Lower lobe of right lung (tissue), 2 donors: ENCODE results near the gene PTPN14. TPM values are rescaled to one million over a fixed set of nuclear protein-coding genes. Genes with fewer than 3 reads are reported as not detected.

Experiments
- ATAC-seq, 2 donors: fragments of 200-7000 bp; cut with Tn5 transposase; one replicate each; pipeline ENCODE4 v1.9.1; 2020 to 2022; ENCODE audit warnings: mild to moderate bottlenecking in 2 of 2, moderate library complexity in 2 of 2
- DNase-seq: peaks from one replicate; pipeline ENCODE4 v3.0.0-alpha.2; 2020
- H3K27ac ChIP-seq: fragments of 200-600 bp; one replicate; pipeline ENCODE4 v1.8.0; 2022
- H3K27me3 ChIP-seq: fragments of 200-600 bp; one replicate; pipeline ENCODE4 v1.8.0; 2022; ENCODE audit warnings: low read depth
- H3K36me3 ChIP-seq: fragments of 200-600 bp; one replicate; pipeline ENCODE4 v1.8.0; 2022; ENCODE audit warnings: mild to moderate bottlenecking
- H3K4me1 ChIP-seq: fragments of 200-600 bp; one replicate; pipeline ENCODE4 v1.8.0; 2022
- H3K4me3 ChIP-seq: fragments of 200-600 bp; one replicate; pipeline ENCODE4 v1.8.0; 2022; ENCODE audit warnings: mild to moderate bottlenecking
- H3K9me3 ChIP-seq: fragments of 200-600 bp; one replicate; pipeline ENCODE4 v1.8.0; 2022
- intact Hi-C: fragments of 100-400 bp; cut with DNase I; formaldehyde crosslinking; loops from one replicate; pipeline ENCODE4 v1.11.0; 2022
- total RNA-seq: library from RNA; stranded (reverse); fragmentation: NEBNext Ultra II Directional; extraction: Animal tissue kit (Norgen Biotek cat#: 25700); gene quantifications from one replicate; pipeline ENCODE4 v1.2.1, GENCODE V29; 2021
- TF ChIP-seq, protein P1 (sequence below): fragments of 200-600 bp; IDR thresholded peaks from one replicate; pipeline ENCODE4 v1.8.0; 2022; ENCODE audit warnings: antibody characterized with exemption, mild to moderate bottlenecking
- donor health status: DM: no; HTN: yes; CAD: no; lungs with severe emphysema.

Gene PTPN14
- total RNA-seq, 1 donor from 2014 or later, result 34.1 TPM

DNA sequence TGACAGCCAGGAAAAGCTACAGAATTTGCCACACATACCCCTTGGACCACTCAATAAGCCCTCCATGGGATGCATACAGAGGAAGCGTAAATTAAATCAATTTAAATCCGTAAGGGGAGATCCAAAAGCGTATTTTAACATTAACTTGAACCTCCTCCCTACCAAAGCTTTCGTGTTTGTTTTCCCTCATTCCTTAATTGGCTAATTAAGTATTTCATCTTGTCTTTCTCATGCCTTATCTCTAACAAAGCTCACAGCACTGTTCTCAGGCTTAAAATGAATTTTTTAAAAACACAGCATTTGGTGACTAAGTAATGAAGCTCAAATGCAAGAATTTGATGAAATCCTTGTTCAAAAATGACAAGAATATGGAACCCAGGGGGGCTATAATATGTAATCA is 3.1 kb downstream of the PTPN14 start:
- DNase-seq (no peak), ATAC-seq (no peak)
- intact Hi-C loops, result no loop called here
- Histone ChIP-seq H3K4me1 (peaks cover 40% of the 10 kb centered on the region), H3K36me3 (no peaks in the 10 kb centered on the region), H3K4me3 (no peak overlapping the region), H3K9me3 (no peaks in the 10 kb centered on the region), H3K27me3 (no peaks in the 10 kb centered on the region), H3K27ac (no peak overlapping the region)
- TF ChIP-seq, protein P1, sequence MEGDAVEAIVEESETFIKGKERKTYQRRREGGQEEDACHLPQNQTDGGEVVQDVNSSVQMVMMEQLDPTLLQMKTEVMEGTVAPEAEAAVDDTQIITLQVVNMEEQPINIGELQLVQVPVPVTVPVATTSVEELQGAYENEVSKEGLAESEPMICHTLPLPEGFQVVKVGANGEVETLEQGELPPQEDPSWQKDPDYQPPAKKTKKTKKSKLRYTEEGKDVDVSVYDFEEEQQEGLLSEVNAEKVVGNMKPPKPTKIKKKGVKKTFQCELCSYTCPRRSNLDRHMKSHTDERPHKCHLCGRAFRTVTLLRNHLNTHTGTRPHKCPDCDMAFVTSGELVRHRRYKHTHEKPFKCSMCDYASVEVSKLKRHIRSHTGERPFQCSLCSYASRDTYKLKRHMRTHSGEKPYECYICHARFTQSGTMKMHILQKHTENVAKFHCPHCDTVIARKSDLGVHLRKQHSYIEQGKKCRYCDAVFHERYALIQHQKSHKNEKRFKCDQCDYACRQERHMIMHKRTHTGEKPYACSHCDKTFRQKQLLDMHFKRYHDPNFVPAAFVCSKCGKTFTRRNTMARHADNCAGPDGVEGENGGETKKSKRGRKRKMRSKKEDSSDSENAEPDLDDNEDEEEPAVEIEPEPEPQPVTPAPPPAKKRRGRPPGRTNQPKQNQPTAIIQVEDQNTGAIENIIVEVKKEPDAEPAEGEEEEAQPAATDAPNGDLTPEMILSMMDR, result no peak

DNA sequence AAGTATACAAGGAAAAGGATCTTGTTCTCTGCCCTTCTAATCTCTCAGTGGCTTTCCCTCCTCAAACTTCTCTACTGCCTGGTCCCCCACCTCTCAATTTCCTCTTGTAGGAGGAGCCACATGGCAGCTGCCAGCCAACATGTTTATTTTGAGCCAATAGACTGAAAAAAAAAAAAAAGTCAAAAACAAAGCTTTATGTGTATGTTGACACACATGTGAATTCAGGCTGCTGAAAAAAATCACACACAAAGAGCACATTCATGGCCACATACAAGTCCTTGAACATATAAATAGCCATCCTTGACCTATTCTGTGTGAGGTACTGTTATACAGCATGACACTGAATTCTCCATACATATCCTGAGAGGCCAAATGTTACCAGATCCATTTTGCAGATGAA is 3.7 kb downstream of the PTPN14 start:
- intact Hi-C loops, result no loop called here
- TF ChIP-seq, protein P1, result no peak
- no peak for ATAC-seq
- H3K9me3 ChIP-seq, result no peaks in the 10 kb centered on the region
- peaks cover 38% of the 10 kb centered on the region for H3K4me1 ChIP-seq
- no peak overlapping the region for H3K27ac ChIP-seq
- H3K36me3 ChIP-seq, result no peaks in the 10 kb centered on the region
- H3K27me3 ChIP-seq, result no peaks in the 10 kb centered on the region
- DNase-seq, result no peak
- no peak overlapping the region for H3K4me3 ChIP-seq

DNA sequence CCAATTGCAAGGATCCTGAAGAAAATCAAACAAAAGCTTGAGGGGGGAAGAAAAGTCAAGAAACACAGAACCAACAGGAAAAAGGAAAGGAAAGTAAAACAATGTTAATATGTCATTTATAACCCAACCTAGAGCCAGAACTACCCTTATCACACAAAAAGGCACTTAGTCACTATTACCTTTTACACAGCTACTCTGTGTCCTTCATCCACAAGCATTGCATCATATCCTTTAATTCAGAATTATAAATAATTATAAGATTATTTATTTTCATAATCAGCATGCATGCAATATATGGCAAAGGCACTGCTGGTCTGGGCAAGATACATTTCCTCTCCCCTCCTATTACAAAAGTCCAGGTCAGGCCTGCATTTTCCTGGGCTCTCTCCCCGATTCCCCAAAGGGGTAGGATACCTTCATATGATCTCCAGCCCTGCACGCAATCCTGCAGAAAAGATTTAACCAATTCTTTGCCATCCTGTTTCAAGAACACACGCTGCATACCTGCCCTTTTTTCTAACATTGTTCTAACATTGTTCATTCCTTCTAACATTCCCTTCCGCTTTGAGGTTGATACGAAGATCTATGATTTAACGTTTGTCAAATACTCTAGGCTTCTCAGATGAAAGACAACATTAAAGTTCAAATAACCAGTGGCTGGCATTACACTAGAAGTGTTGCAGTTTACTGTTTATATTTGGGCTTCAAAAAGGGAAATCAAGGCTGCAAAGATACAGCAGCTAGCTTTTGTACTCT is 4.3 kb downstream of the PTPN14 start:
- intact Hi-C loops, result no loop called here
- TF ChIP-seq, protein P1, result no peak
- ATAC-seq, result no peak
- no peak overlapping the region for H3K4me3 ChIP-seq
- no peak for DNase-seq
- no peaks in the 10 kb centered on the region for H3K27me3 ChIP-seq
- H3K4me1 ChIP-seq, result peaks cover 37% of the 10 kb centered on the region
- no peak overlapping the region for H3K27ac ChIP-seq
- no peaks in the 10 kb centered on the region for H3K36me3 ChIP-seq
- no peaks in the 10 kb centered on the region for H3K9me3 ChIP-seq

DNA sequence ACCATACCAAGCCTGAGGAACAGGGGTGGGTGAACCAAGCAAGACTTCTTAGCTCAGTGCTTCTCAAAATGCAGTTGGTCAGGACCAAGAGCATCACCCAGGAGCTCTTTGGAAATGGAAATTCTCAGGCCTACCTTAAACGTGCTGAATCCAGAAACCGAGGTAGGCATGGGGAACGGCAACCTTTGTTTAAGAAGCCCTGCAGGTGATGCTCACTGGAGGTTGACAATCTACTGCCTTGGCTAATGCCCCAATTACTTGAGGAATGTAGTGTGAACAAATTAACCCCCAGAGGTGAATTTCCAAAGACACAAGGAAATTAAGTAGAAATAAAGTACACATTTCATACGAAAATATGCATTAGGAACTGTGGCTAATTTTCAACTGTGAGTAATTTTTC is 5.3 kb downstream of the PTPN14 start:
- ATAC-seq (no peak), DNase-seq (no peak)
- TF ChIP-seq, protein P1, result no peak
- no peak overlapping the region for H3K4me3 ChIP-seq
- no peaks in the 10 kb centered on the region for H3K27me3 ChIP-seq
- intact Hi-C loops, result no loop called here
- H3K4me1 ChIP-seq, result peaks cover 47% of the 10 kb centered on the region
- H3K27ac ChIP-seq, result no peak overlapping the region
- H3K36me3 ChIP-seq, result no peaks in the 10 kb centered on the region
- no peaks in the 10 kb centered on the region for H3K9me3 ChIP-seq

DNA sequence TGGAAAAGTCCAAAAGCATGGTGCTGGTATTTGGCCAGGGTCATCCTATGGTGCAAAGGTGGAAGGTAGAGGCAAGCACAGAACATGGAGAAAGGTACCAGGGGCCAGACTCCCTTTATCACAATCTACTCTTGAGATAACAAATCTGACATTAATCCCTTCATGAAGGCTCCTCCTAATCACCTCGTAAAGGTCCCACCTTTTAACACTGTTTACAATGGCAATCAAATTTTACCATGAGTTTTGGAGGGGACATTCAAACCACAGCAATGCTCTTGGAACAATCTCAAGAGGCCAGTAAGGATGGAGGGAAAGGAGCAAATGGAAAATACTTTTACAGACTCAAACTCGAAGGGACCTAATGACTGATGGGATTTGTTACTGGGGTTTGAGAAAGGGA is 6.1 kb downstream of the PTPN14 start:
- H3K4me1 ChIP-seq, result peaks cover 49% of the 10 kb centered on the region
- H3K9me3 ChIP-seq, result no peaks in the 10 kb centered on the region
- intact Hi-C loops, result no loop called here
- DNase-seq, result no peak
- no peaks in the 10 kb centered on the region for H3K27me3 ChIP-seq
- no peak for ATAC-seq
- no peak overlapping the region for H3K4me3 ChIP-seq
- TF ChIP-seq, protein P1, result no peak
- no peaks in the 10 kb centered on the region for H3K36me3 ChIP-seq
- no peak overlapping the region for H3K27ac ChIP-seq
